HepG2 (cell line): Measurements from ENCODE around the gene LTC4S. TPM values are rescaled to one million over a fixed set of nuclear protein-coding genes. Genes with fewer than 3 reads are reported as not detected.

Experiments used
- AHR ChIP-seq: IDR thresholded peaks from 2 replicates; pipeline ENCODE4 v1.6.1; 2018; ENCODE audit warnings: missing genetic modification reagents, missing compliant biosample characterization
- GLMP ChIP-seq: sonication (generic); formaldehyde crosslinking; IDR thresholded peaks from 2 replicates; pipeline ENCODE4 v1.9.0; 2021; ENCODE audit warnings: missing genetic modification reagents, mild to moderate bottlenecking, borderline replicate concordance
- MLX ChIP-seq: IDR thresholded peaks from 2 replicates; pipeline ENCODE4 v1.6.1; 2016
- PHF8 ChIP-seq: sonication (generic); formaldehyde crosslinking; IDR thresholded peaks from 2 replicates; pipeline ENCODE4 v1.5.0; 2020; ENCODE audit warnings: missing genetic modification reagents
- SALL1 ChIP-seq: sonication (generic); formaldehyde crosslinking; IDR thresholded peaks from 2 replicates; pipeline ENCODE4 v1.8.0; 2022; ENCODE audit warnings: mild to moderate bottlenecking, missing genetic modification reagents
- TEAD3 ChIP-seq: optimal IDR thresholded peaks from 2 replicates; pipeline ENCODE3; 2016; ENCODE audit warnings: borderline replicate concordance
- UBTF ChIP-seq: sonication (generic); formaldehyde crosslinking; IDR thresholded peaks from 2 replicates; pipeline ENCODE4 v1.4.0; 2020; ENCODE audit warnings: mild to moderate bottlenecking, missing genetic modification reagents
- ZMYM4 ChIP-seq: sonication (generic); formaldehyde crosslinking; IDR thresholded peaks from 2 replicates; pipeline ENCODE4 v1.8.1; 2023; ENCODE audit warnings: mild to moderate bottlenecking, missing genetic modification reagents
- ZNF318 ChIP-seq: sonication (generic); formaldehyde crosslinking; IDR thresholded peaks from 2 replicates; pipeline ENCODE4 v1.4.0; 2020; ENCODE audit warnings: mild to moderate bottlenecking, missing genetic modification reagents
- ZNF446 ChIP-seq: sonication (generic); formaldehyde crosslinking; IDR thresholded peaks from 2 replicates; pipeline ENCODE4 v1.5.0; 2020; ENCODE audit warnings: mild to moderate bottlenecking, missing genetic modification reagents
- ZNF710 ChIP-seq: sonication (generic); formaldehyde crosslinking; IDR thresholded peaks from 2 replicates; pipeline ENCODE4 v1.5.0; 2020; ENCODE audit warnings: mild to moderate bottlenecking, missing genetic modification reagents, borderline replicate concordance
- ZNF737 ChIP-seq: sonication (generic); formaldehyde crosslinking; IDR thresholded peaks from 2 replicates; pipeline ENCODE4 v1.5.0; 2020; ENCODE audit warnings: missing genetic modification reagents, mild to moderate bottlenecking, borderline replicate concordance
- ZNF788 ChIP-seq: sonication (generic); formaldehyde crosslinking; IDR thresholded peaks from 2 replicates; pipeline ENCODE4 v1.5.0; 2020; ENCODE audit warnings: mild to moderate bottlenecking, missing genetic modification reagents, borderline replicate concordance
- polyA plus RNA-seq, 8 experiments: library from polyadenylated mRNA; depleted of rRNA in 3 of 8; stranded (reverse) in 7 of 8; unstranded in 1 of 8; fragments of >200 nt; fragmentation: Illumina TruSeq in 4 of 8; extraction: Trizol in 4 of 8; gene quantifications; 2 replicates each; pipeline versions ENCODE4 v1.2.1 to v1.2.3, GENCODE V29; 2011 to 2016; ENCODE audit warnings: low read depth in 4 of 8, missing spikeins in 1 of 8, mixed read lengths in 1 of 8; ENCODE audit not compliant: insufficient read depth in 1 of 8
- total RNA-seq, 5 experiments: library from RNA; depleted of rRNA; stranded (reverse); fragments of >200 nt; fragmentation: Illumina TruSeq; extraction: Trizol; gene quantifications; 2 replicates each; pipeline ENCODE4 v1.2.3, GENCODE V29; 2016; ENCODE audit warnings: low read depth in 1 of 5

LTC4S gene
- total and polyA plus RNA-seq, 2 of the 13 experiments (the other 11 are each of a cell fraction or from before 2014, with no cell fraction given), result 0.35 TPM; not detected in 1

GRCh38 chr5:179820483-179821297 lies 26.9 kb downstream of the LTC4S start, which contains the start of gene SQSTM1 (continued):
- TF ChIP-seq ZNF318 (CRISPR knock-in tag) (no peak), ZNF710 (0 out of 2 replicates have a peak, but pooled peaks have one; percentile 69), ZNF737 (CRISPR knock-in tag) (no peak), TEAD3 (CRISPR knock-in tag) (peak; percentile 47), AHR (CRISPR knock-in tag) (peak; percentile 67; the same call in 1 of the 2 replicates), MLX (no peak), UBTF (peak; percentile 71; the same call in 1 of the 2 replicates), ZMYM4 (CRISPR knock-in tag) (peak; percentile 45), PHF8 (CRISPR knock-in tag) (peak; percentile 94), ZNF788 (CRISPR knock-in tag) (peak; percentile 26; the same call in 1 of the 2 replicates), GLMP (peak; percentile 45; the same call in 1 of the 2 replicates), SALL1 (CRISPR knock-in tag) (peak; percentile 78), ZNF446 (0 out of 2 replicates have a peak, but pooled peaks have one; percentile 69)
